ENCODE data around the gene CHMP3. TPM values are rescaled to one million over a fixed set of nuclear protein-coding genes. Genes with fewer than 3 reads are reported as not detected.

The CHMP3 gene
- total and polyA plus RNA-seq, 7 donors: 63.5 to 133 (median 93.6) TPM

DNA sequence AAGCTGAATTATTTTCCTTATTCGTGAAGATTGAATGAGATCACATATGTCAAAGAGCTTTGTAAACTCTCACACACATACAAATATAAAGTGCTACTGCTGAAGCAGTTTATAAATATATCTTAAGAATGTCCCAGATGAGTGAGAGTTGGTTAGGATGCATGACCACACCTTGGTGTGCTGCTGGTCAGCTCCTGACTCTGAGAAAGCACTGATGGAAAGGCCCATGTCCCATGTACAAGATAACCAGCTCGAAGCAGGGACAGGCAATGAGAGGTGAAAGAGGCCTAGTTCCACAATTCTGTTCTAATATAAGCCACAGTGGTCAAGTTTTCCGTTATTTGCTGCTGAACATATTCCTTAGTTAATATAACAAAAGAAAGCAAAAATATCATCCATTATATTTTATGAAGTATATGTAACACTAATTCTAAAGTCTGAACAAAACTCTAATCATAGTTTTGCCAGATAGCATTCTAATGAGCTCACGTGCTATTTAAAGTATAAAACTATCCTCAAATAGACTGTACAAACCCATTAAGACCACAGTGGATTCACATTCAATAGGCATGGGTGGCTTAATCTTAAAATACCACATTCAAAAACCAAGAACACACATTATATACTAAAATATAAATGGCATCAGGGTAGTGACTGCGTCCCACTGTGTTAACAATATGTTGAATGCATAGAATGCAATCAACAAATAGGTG lies 49.1 kb downstream of the CHMP3 start:
- intact Hi-C loops (cut with DNase I): no loop called here
- H3K4me3 ChIP-seq: no peak overlapping the region
- ATAC-seq (peak in 3 of 4 donors; percentile 39 to 65 (median 63)), DNase-seq (no peak)
- H3K27ac ChIP-seq: peak overlapping the region; percentile 73
- WGBS, 3 donors: 78 to 85% (median 84%) methylated on average over 5 of the region's 5 CpGs
- peaks cover 1 to 12% of the 10 kb centered on the region in 2 donors for H3K36me3 ChIP-seq (ENCODE audit: insufficient read depth in 1 of 2, low read depth in 1 of 2)
- no peaks in the 10 kb centered on the region for H3K9me3 ChIP-seq
- TF ChIP-seq, protein P1, sequence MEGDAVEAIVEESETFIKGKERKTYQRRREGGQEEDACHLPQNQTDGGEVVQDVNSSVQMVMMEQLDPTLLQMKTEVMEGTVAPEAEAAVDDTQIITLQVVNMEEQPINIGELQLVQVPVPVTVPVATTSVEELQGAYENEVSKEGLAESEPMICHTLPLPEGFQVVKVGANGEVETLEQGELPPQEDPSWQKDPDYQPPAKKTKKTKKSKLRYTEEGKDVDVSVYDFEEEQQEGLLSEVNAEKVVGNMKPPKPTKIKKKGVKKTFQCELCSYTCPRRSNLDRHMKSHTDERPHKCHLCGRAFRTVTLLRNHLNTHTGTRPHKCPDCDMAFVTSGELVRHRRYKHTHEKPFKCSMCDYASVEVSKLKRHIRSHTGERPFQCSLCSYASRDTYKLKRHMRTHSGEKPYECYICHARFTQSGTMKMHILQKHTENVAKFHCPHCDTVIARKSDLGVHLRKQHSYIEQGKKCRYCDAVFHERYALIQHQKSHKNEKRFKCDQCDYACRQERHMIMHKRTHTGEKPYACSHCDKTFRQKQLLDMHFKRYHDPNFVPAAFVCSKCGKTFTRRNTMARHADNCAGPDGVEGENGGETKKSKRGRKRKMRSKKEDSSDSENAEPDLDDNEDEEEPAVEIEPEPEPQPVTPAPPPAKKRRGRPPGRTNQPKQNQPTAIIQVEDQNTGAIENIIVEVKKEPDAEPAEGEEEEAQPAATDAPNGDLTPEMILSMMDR (IDR thresholded peaks at IDR 0.05): no peak
- no peaks in the 10 kb centered on the region for H3K27me3 ChIP-seq (ENCODE audit: insufficient read depth in 3 of 3, low read length in 2 of 3)
- peaks cover 46% of the 10 kb centered on the region for H3K4me1 ChIP-seq

- H3K4me1 ChIP-seq: peaks cover 48% of the 10 kb centered on the region
- intact Hi-C loops (cut with DNase I): no loop called here
- H3K27me3 ChIP-seq (ENCODE audit: insufficient read depth in 3 of 3, low read length in 2 of 3): no peaks in the 10 kb centered on the region
- no peak overlapping the region for H3K4me3 ChIP-seq
- H3K36me3 ChIP-seq (ENCODE audit: insufficient read depth in 1 of 2, low read depth in 1 of 2): peaks cover 2 to 24% of the 10 kb centered on the region in 2 donors
- H3K9me3 ChIP-seq: no peaks in the 10 kb centered on the region
- WGBS, 3 donors: 16 to 44% (median 26%) methylated on average over 2 of the region's 2 CpGs
- DNase-seq (no peak), ATAC-seq (peak in 3 of 4 donors; percentile 66 to 82 (median 69))
- H3K27ac ChIP-seq: peak overlapping the region; percentile 73
- TF ChIP-seq, protein P1 (IDR thresholded peaks at IDR 0.05): no peak
These were observed 50.4 kb downstream of the CHMP3 start for GRCh38 chr2:86512892-86513291.

DNA sequence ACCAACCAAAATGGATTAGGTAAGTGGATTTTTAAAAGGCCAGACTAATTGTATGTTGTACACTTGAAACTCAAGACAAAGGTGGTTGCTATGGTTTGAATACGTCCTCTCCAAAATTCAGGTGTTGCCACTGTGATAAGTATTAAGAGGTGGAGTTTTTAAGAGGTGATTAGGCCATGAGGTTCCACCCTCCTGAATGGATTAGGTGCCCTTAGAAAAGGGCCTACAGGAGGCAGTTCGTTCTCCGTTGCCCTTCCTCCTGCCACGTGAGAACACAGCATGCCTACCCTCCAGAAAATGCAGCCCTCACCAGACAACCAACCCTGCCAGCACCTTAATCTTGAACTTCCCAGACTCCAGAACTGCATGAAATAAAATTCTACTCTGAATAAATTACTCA lies 51.2 kb downstream of the CHMP3 start:
- WGBS, 3 donors: 44 to 63% (median 55%) methylated on average over 4 of the region's 4 CpGs
- H3K4me1 ChIP-seq: peaks cover 49% of the 10 kb centered on the region
- intact Hi-C loops (cut with DNase I): no loop called here
- peaks cover 2 to 33% of the 10 kb centered on the region in 2 donors for H3K36me3 ChIP-seq (ENCODE audit: insufficient read depth in 1 of 2, low read depth in 1 of 2)
- H3K27me3 ChIP-seq (ENCODE audit: insufficient read depth in 3 of 3, low read length in 2 of 3): no peaks in the 10 kb centered on the region
- no peak for DNase-seq
- peak overlapping the region; percentile 73 for H3K27ac ChIP-seq
- H3K9me3 ChIP-seq: no peaks in the 10 kb centered on the region
- ATAC-seq: no peak
- no peak overlapping the region for H3K4me3 ChIP-seq
- TF ChIP-seq, protein P1 (IDR thresholded peaks at IDR 0.05): no peak

DNA sequence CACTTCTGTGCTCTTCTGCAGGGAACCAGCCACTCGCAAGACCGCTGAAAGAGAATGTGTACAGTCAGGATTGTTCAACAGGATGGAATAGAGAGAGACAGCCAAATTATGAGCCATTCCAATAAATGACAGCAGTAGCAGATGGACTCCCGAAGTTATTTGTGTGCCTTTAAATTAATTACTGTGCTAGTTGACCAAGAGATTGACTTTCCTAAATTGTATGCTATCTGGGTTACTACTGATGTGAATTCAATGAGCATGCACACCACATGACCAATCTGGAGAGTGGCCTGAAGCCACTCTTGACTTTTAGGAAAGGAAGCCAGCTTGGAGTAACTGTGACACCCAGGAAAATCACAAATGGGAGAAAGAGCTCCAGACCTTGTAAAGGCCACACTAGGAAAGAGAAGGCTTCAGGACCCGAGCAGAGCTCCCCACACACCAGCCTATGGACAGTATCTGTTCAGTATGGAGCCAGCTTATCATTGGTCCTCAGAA lies 52.8 kb downstream of the CHMP3 start:
- Histone ChIP-seq H3K27ac (no peak overlapping the region), H3K4me1 (peaks cover 49% of the 10 kb centered on the region), H3K27me3 (ENCODE audit: insufficient read depth in 3 of 3, low read length in 2 of 3) (no peaks in the 10 kb centered on the region), H3K9me3 (no peaks in the 10 kb centered on the region), H3K4me3 (no peak overlapping the region), H3K36me3 (ENCODE audit: insufficient read depth in 1 of 2, low read depth in 1 of 2) (peaks cover 7 to 47% of the 10 kb centered on the region in 2 donors)
- WGBS, 3 donors: 70 to 92% (median 71%) methylated on average over 4 of the region's 4 CpGs
- DNase-seq (no peak), ATAC-seq (no peak)
- intact Hi-C loops (cut with DNase I): no loop called here
- TF ChIP-seq, protein P1 (IDR thresholded peaks at IDR 0.05): no peak

All from psoas muscle (tissue), 8 donors.